Left ventricle myocardium inferior (tissue), 1 donor: ENCODE measurements around the gene SLC39A5. TPM values are rescaled to one million over a fixed set of nuclear protein-coding genes. Genes with fewer than 3 reads are reported as not detected.
"Not testable (repeated sequence)": the region's sequence is repeated elsewhere in the genome, so short reads cannot be mapped to it uniquely, and the experiment has no call there.

Source experiments
- DNase-seq: peaks from one replicate; pipeline ENCODE4 v3.0.0-alpha.2; 2020
- H3K27ac ChIP-seq: fragments of 200-600 bp; replicated peaks from 2 replicates; pipeline ENCODE4 v1.8.0; 2021
- H3K27me3 ChIP-seq: fragments of 200-600 bp; 2 replicates; pipeline ENCODE4 v1.8.0; 2021; ENCODE audit warnings: low read depth
- H3K36me3 ChIP-seq: fragments of 200-600 bp; 2 replicates; pipeline ENCODE4 v1.8.0; 2021
- H3K4me1 ChIP-seq: fragments of 200-600 bp; 2 replicates; pipeline ENCODE4 v1.8.0; 2021
- H3K4me3 ChIP-seq: fragments of 200-600 bp; 2 replicates; pipeline ENCODE4 v1.8.0; 2021; ENCODE audit warnings: mild to moderate bottlenecking, moderate library complexity
- H3K9me3 ChIP-seq: fragments of 200-600 bp; replicated peaks from 2 replicates; pipeline ENCODE4 v1.8.0; 2021
- intact Hi-C: fragments of 100-400 bp; cut with micrococcal nuclease; formaldehyde crosslinking; loops from one replicate; pipeline ENCODE4 v1.11.0; 2022
- total RNA-seq: library from RNA; stranded (reverse); fragmentation: NEBNext Ultra II Directional; extraction: Animal tissue kit (Norgen Biotek cat#: 25700); gene quantifications from one replicate; pipeline ENCODE4 v1.2.1, GENCODE V29; 2021
- TF ChIP-seq, protein P1 (sequence below): fragments of 200-600 bp; IDR thresholded peaks from 2 replicates; pipeline ENCODE4 v1.8.0; 2021; ENCODE audit warnings: antibody characterized with exemption, mild to moderate bottlenecking, borderline replicate concordance
- donor health status: DM: no; HTN: yes; CAD: no; lungs with severe emphysema.

SLC39A5 gene
- total RNA-seq, 1 donor from 2014 or later: not detected

DNA sequence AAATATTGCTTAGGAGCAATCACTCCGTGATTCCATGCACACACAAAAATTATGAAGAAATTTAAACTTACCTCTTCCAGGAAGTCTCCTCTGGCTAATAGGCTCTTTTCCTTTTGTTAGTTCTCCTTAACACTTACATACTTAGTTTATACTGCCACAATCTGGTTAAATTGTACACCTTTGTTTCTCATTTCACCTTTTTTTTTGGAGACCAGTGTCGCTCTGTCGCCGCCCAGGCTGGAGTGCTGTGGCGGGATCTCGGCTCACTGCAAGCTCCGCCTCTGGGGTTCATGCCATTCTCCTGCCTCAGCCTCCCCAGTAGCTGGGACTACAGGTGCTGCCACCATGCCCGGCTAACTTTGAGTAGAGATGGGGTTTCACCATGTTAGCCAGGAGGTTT, 30.5 kb downstream of the SLC39A5 start:
- DNase-seq: no peak
- intact Hi-C loops: no loop called here
- Histone ChIP-seq H3K4me3 (no peak overlapping the region), H3K4me1 (peaks cover 37% of the 10 kb centered on the region), H3K27me3 (no peaks in the 10 kb centered on the region), H3K36me3 (peaks cover 13% of the 10 kb centered on the region), H3K9me3 (no peaks in the 10 kb centered on the region), H3K27ac (no peak overlapping the region)
- TF ChIP-seq, protein P1, sequence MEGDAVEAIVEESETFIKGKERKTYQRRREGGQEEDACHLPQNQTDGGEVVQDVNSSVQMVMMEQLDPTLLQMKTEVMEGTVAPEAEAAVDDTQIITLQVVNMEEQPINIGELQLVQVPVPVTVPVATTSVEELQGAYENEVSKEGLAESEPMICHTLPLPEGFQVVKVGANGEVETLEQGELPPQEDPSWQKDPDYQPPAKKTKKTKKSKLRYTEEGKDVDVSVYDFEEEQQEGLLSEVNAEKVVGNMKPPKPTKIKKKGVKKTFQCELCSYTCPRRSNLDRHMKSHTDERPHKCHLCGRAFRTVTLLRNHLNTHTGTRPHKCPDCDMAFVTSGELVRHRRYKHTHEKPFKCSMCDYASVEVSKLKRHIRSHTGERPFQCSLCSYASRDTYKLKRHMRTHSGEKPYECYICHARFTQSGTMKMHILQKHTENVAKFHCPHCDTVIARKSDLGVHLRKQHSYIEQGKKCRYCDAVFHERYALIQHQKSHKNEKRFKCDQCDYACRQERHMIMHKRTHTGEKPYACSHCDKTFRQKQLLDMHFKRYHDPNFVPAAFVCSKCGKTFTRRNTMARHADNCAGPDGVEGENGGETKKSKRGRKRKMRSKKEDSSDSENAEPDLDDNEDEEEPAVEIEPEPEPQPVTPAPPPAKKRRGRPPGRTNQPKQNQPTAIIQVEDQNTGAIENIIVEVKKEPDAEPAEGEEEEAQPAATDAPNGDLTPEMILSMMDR: no peak

DNA sequence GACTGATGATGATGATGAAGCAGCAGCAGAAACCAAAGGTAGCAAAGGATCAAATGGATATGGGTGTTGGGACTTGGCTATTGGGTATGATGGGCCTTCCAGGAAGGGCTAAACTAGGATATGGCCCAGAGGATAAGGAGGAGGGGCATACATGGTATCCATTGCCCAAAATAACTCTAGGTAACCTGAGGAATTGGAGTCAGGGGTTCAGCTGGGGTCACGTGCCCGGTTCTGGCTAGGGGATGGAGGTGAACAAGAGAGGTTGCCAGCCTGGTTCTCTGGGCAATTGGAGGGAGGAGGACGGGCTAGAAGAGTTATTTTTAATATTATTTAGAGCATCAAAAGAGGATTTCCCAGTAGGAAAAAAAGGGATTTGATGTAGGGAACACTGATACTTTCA, 31.1 kb downstream of the SLC39A5 start:
- no peak overlapping the region for H3K4me3 ChIP-seq
- H3K27ac ChIP-seq: no peak overlapping the region
- peaks cover 8% of the 10 kb centered on the region for H3K36me3 ChIP-seq
- TF ChIP-seq, protein P1: no peak
- DNase-seq: no peak
- no peaks in the 10 kb centered on the region for H3K9me3 ChIP-seq
- H3K27me3 ChIP-seq: no peaks in the 10 kb centered on the region
- peaks cover 36% of the 10 kb centered on the region for H3K4me1 ChIP-seq
- intact Hi-C loops: no loop called here

DNA sequence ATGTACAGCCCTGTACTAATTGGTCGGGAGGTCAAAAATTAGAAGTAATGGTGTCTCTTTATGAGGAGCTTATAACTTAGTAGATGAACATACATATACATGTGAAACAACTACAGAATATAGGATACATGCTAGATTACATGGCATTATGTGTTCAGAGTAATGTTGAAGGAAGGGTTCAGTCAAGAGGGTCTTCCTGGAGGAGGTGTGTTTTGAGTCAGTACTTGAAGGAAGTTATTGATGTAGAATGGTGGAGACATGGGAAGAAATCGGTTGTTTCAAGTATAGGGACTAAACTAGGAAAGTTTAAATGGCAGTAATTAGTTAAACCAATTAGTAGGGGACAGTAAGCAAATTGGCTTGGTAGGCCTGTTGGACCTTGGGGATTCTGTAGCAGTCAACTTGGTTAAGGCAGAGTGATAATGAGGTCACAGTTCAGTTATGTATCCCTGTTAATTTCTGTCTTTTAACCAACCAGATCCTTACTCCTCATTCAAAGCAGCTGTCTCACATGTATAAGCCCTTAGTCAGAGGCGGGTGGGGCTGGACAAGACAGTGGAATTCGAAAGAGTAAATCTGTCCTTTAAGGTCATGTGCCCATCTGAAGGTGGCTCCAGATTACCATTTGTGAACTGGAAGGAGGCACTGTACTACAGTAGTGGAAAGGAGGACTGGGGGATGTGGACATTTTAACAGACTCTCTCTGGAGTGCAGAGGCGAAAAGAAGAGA, 31.8 kb downstream of the SLC39A5 start:
- no peak overlapping the region for H3K27ac ChIP-seq
- no peak for DNase-seq
- no peaks in the 10 kb centered on the region for H3K27me3 ChIP-seq
- peaks cover 36% of the 10 kb centered on the region for H3K4me1 ChIP-seq
- TF ChIP-seq, protein P1: no peak
- H3K9me3 ChIP-seq: no peaks in the 10 kb centered on the region
- H3K4me3 ChIP-seq: no peak overlapping the region
- peaks cover 1% of the 10 kb centered on the region for H3K36me3 ChIP-seq
- intact Hi-C loops: no loop called here

DNA sequence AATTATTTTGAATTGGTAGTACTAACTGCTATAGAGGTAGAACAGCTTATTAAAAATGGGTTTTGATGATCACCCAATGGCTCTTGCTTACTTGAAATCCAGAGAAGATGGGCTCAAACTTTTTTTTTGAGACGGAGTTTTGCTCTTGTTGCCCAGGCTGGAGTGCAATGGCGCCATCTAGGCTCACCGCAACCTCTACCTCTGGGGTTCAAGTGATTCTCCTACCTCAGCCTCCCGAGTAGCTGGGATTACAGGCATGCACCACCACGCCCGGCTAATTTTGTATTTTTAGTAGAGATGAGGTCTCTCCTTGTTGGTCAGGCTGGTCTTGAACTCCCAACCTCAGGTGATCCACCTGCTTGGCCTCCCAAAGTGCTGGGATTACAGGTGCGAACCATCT, 33.1 kb downstream of the SLC39A5 start:
- intact Hi-C loops, DNase-seq, H3K36me3 ChIP-seq, H3K9me3 ChIP-seq, H3K27me3 ChIP-seq, H3K27ac ChIP-seq, H3K4me3 ChIP-seq: not testable (repeated sequence)
- peaks cover 35% of the 10 kb centered on the region for H3K4me1 ChIP-seq

DNA sequence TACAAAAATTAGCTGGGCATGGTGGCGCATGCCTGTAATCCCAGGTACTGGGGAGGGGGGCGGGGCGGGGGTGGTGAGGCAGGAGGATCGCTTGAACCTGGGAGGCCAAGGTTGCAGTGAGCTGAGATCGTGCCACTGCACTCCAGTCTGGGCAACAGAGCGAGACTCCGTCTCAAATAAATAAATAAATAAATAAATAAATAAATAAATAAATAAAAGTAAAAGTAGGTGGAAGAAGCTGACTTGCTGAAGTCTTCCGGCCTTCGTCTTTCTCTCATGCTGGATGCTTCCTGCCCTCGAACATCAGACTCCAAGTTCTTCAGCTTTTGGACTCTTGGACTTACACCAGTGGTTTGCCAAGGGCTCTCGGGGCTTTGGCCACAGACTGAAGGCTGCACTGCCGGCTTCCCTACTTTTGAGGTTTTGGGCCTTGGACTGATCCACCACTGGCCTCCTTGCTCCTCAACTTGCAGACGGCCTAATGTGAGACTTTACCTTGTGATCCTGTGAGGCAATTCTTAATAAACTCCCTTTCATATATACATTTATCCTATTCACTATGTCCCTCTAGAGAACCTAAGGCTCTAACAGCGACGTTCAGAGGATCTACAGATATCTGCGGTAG, 36.3 kb downstream of the SLC39A5 start:
- Histone ChIP-seq H3K27ac (peak overlapping the region; percentile 97), H3K36me3 (peaks cover 21% of the 10 kb centered on the region), H3K4me3 (peak overlapping the region; percentile 83), H3K4me1 (peaks cover 45% of the 10 kb centered on the region)
- H3K27me3 ChIP-seq, intact Hi-C loops, H3K9me3 ChIP-seq, DNase-seq: not testable (repeated sequence)

DNA sequence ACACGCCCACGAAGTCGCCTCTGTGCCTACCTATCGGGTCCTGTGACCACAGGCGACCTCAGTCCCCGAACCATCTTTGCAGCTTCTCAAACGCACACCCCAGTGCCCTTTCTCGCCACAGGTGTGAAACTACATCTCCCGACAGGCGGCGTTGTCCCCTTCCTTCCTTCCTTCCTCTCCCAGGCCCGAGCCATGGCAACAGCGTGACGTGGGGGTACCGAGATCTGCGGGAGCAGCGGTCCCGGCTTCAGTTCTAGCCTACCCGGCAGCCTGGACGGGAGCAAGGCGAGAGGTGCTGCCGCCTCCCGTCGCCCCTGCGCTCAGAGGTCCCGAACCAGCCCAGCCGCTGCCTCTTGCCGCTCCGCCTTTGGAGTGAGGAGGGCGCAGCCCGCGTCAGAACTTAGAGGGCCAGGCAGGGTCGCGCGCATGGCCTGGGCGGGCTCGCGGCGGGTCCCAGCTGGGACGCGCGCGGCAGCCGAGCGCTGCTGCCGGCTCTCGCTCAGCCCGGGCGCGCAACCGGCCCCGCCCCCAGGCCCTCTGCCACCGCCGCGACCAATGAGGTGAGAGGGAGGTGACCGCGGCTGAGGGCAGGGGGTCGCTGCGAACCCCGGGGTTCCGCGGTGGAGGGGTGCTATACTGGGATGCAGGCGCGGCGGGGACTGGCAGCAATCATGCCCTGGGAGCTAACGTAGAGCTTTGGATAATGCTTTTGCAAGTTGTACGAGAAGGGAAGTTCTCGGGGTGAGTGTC, 37.0 kb downstream of the SLC39A5 start, which contains the start of gene COQ10A:
Gene COQ10A (plus strand): TSS at position 250 of the 750 bp plus-strand sequence. CDS start 177 bp downstream, at position 427.
- H3K27ac ChIP-seq: peak within 1 kb of the TSS; percentile 97
- H3K4me1 ChIP-seq: peaks cover 52% of the 10 kb centered on the region
- intact Hi-C loops: no loop called here
- TF ChIP-seq, protein P1: peak; percentile 79
- peak; percentile 90 for DNase-seq
- no peaks in the 10 kb centered on the region for H3K9me3 ChIP-seq
- H3K27me3 ChIP-seq: no peaks in the 10 kb centered on the region
- peaks cover 28% of the 10 kb centered on the region for H3K36me3 ChIP-seq
- H3K4me3 ChIP-seq: peak within 1 kb of the TSS; percentile 83
